Body of pancreas (tissue), 4 donors: Measurements from ENCODE around the gene ZNF264.

Experiments
- POLR2A ChIP-seq, 3 donors: fragments of 450-650 bp; IDR thresholded peaks; one replicate each; pipeline ENCODE4 v1.6.1; 2016; ENCODE audit warnings: antibody characterized with exemption in 3 of 3, mild to moderate bottlenecking in 2 of 3
- TF ChIP-seq, protein P1 (sequence below), 7 experiments: fragments of 450-650 bp in 4 of 7; fragments of 200-600 bp in 3 of 7; sonication (generic) in 3 of 7; IDR thresholded peaks; one replicate each; pipeline ENCODE4 v1.5.1; 2016 to 2019; ENCODE audit warnings: antibody characterized with exemption in 7 of 7

DNA sequence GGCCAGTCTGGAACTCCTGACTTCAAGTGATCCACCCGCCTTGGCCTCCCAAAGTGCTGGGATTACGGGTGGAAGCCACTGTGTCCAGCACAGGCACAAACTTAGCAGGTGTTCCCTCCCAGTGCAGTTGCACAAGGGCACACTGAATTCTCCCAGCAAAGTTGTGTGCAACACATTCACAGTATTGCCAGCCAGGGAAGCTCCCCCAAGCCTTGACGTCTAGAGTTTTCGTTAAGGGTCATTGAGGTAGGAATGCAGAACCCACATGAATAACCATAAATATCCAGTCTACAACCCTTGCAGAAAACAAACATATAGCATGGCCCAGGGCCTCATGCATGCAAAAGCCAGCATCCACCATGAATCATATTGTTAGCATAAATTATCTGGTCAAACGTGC, 36.2 kb downstream of the ZNF264 start:
- TF ChIP-seq, protein P1, sequence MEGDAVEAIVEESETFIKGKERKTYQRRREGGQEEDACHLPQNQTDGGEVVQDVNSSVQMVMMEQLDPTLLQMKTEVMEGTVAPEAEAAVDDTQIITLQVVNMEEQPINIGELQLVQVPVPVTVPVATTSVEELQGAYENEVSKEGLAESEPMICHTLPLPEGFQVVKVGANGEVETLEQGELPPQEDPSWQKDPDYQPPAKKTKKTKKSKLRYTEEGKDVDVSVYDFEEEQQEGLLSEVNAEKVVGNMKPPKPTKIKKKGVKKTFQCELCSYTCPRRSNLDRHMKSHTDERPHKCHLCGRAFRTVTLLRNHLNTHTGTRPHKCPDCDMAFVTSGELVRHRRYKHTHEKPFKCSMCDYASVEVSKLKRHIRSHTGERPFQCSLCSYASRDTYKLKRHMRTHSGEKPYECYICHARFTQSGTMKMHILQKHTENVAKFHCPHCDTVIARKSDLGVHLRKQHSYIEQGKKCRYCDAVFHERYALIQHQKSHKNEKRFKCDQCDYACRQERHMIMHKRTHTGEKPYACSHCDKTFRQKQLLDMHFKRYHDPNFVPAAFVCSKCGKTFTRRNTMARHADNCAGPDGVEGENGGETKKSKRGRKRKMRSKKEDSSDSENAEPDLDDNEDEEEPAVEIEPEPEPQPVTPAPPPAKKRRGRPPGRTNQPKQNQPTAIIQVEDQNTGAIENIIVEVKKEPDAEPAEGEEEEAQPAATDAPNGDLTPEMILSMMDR (IDR thresholded peaks at IDR 0.05) = no peak
- TF ChIP-seq POLR2A (IDR thresholded peaks at IDR 0.05) = no peak
